IMR-90 (cell line): ENCODE results near the gene TMEM97. TPM values are rescaled to one million over a fixed set of nuclear protein-coding genes. Genes with fewer than 3 reads are reported as not detected.
A peak's percentile ranks its signal among the peaks of the same experiment; 100 is the strongest.

Source experiments
- ATAC-seq: fragments of 200-7000 bp; cut with Tn5 transposase; 2 replicates; pipeline ENCODE4 v1.9.1; 2020; ENCODE audit warnings: low read depth, mild to moderate bottlenecking, moderate library complexity
- Bru-seq: library from RNA; stranded (reverse); fragments of 400-500 nt; gene quantifications from one replicate; lab custom pipeline; 2021; lab: Mats Ljungman, UMichigan
- BruChase-seq, 2 experiments: library from RNA; stranded (reverse); fragments of 400-500 nt; gene quantifications; one replicate each; lab custom pipeline; 2021; lab: Mats Ljungman, UMichigan
- BruUV-seq: library from RNA; stranded (reverse); fragments of 400-500 nt; replicated peaks from 2 replicates; lab custom pipeline; 2021; lab: Mats Ljungman, UMichigan
- CTCF ChIA-PET: fragments of 300-600 bp; formaldehyde crosslinking; extraction: SDS; loops from one replicate; lab custom pipeline; 2021; ENCODE audit warnings: antibody characterized with exemption; lab: Yijun Ruan, JAX
- POLR2A ChIA-PET: fragments of 300-600 bp; sonication (Branson Sonifier 250); formaldehyde crosslinking; loops from one replicate; lab custom pipeline; 2022; ENCODE audit warnings: antibody characterized with exemption; ENCODE audit not compliant: unreplicated experiment; lab: Charles Lee
- DNase-seq: peaks from one replicate; pipeline ENCODE4 v3.0.0; 2013
- H2AFZ ChIP-seq: replicated peaks from 2 replicates; pipeline ENCODE3; 2013; ENCODE audit warnings: low read length, mild to moderate bottlenecking; ENCODE audit not compliant: poor library complexity
- H2AK5ac ChIP-seq: 2 replicates; pipeline ENCODE4 v1.6.1; 2013; ENCODE audit warnings: low read depth, low read length, inconsistent platforms
- H2AK9ac ChIP-seq: replicated peaks from 2 replicates; pipeline ENCODE3; 2013; ENCODE audit warnings: mild to moderate bottlenecking, low read depth, low read length, moderate library complexity; ENCODE audit not compliant: poor library complexity
- H2BK120ac ChIP-seq: 2 replicates; pipeline ENCODE4 v1.6.1; 2013; ENCODE audit warnings: low read depth, low read length, inconsistent platforms
- H2BK15ac ChIP-seq: 3 replicates; pipeline ENCODE4 v1.6.1; 2013; ENCODE audit warnings: low read depth, low read length, inconsistent platforms
- H2BK20ac ChIP-seq: 2 replicates; pipeline ENCODE4 v1.6.1; 2013; ENCODE audit warnings: low read depth, mild to moderate bottlenecking, inconsistent platforms, low read length, moderate library complexity
- H2BK5ac ChIP-seq: 2 replicates; pipeline ENCODE4 v1.6.1; 2013; ENCODE audit warnings: mild to moderate bottlenecking, low read depth, low read length, inconsistent platforms; ENCODE audit not compliant: poor library complexity, severe bottlenecking
- H3K14ac ChIP-seq: replicated peaks from 2 replicates; pipeline ENCODE4 v1.6.1; 2013; ENCODE audit warnings: low read depth, low read length, inconsistent platforms
- H3K18ac ChIP-seq: 2 replicates; pipeline ENCODE4 v1.6.1; 2013; ENCODE audit warnings: low read depth, low read length, control low read depth
- H3K23ac ChIP-seq: 2 replicates; pipeline ENCODE4 v1.6.1; 2013; ENCODE audit warnings: low read depth, low read length, inconsistent platforms
- H3K27ac ChIP-seq: 2 replicates; pipeline ENCODE4 v1.5.1; 2013; ENCODE audit warnings: mild to moderate bottlenecking, control low read depth, low read length; ENCODE audit not compliant: insufficient read depth
- H3K27me3 ChIP-seq: 2 replicates; pipeline ENCODE4 v1.6.1; 2013; ENCODE audit warnings: low read length; ENCODE audit not compliant: control insufficient read depth, insufficient read depth
- H3K36me3 ChIP-seq: 2 replicates; pipeline ENCODE4 v1.6.1; 2013; ENCODE audit warnings: low read length, mixed read lengths; ENCODE audit not compliant: control insufficient read depth, insufficient read depth
- H3K4ac ChIP-seq: 2 replicates; pipeline ENCODE4 v1.6.1; 2013; ENCODE audit warnings: low read depth, low read length, inconsistent platforms
- H3K4me1 ChIP-seq: 2 replicates; pipeline ENCODE4 v1.6.1; 2013; ENCODE audit warnings: low read length, mixed read lengths; ENCODE audit not compliant: control insufficient read depth, insufficient read depth
- H3K4me2 ChIP-seq: 2 replicates; pipeline ENCODE4 v1.6.1; 2013; ENCODE audit warnings: low read depth, mild to moderate bottlenecking, control low read depth, low read length, moderate library complexity
- H3K4me3 ChIP-seq: 2 replicates; pipeline ENCODE4 v1.5.1; 2013; ENCODE audit warnings: low read depth, mild to moderate bottlenecking, control low read depth, low read length, moderate library complexity; ENCODE audit not compliant: insufficient read depth
- H3K56ac ChIP-seq: 2 replicates; pipeline ENCODE4 v1.6.1; 2013; ENCODE audit warnings: low read length, inconsistent platforms; ENCODE audit not compliant: insufficient read depth; ENCODE audit errors: extremely low read depth
- H3K79me1 ChIP-seq, 2 experiments: 2 replicates each; pipeline ENCODE4 v1.6.1; 2013; ENCODE audit warnings: low read length in 2 of 2, inconsistent platforms in 1 of 2, low read depth in 1 of 2
- H3K9ac ChIP-seq: 2 replicates; pipeline ENCODE4 v1.6.1; 2013; ENCODE audit warnings: low read depth, low read length, control low read depth
- H3K9me1 ChIP-seq: 2 replicates; pipeline ENCODE4 v1.6.1; 2013; ENCODE audit warnings: low read length, inconsistent platforms; ENCODE audit not compliant: insufficient read depth
- H3K9me3 ChIP-seq: 2 replicates; pipeline ENCODE4 v1.6.1; 2013; ENCODE audit warnings: low read length; ENCODE audit not compliant: control insufficient read depth, insufficient read depth
- H4K20me1 ChIP-seq: 2 replicates; pipeline ENCODE4 v1.6.1; 2013; ENCODE audit warnings: low read length, inconsistent platforms; ENCODE audit not compliant: insufficient read depth
- H4K5ac ChIP-seq: 2 replicates; pipeline ENCODE4 v1.6.1; 2013; ENCODE audit warnings: mild to moderate bottlenecking, low read depth, low read length, control low read depth
- H4K8ac ChIP-seq, 2 experiments: 2 replicates each; pipeline ENCODE4 v1.6.1; 2013; ENCODE audit warnings: low read depth in 2 of 2, low read length in 2 of 2, control low read depth in 1 of 2, inconsistent platforms in 1 of 2
- H4K91ac ChIP-seq: 2 replicates; pipeline ENCODE4 v1.6.1; 2013; ENCODE audit warnings: low read depth, low read length, inconsistent platforms; ENCODE audit not compliant: insufficient read depth
- BHLHE40 ChIP-seq: fragments of 150-350 bp; IDR thresholded peaks from 2 replicates; pipeline ENCODE4 v1.6.1; 2016; ENCODE audit warnings: mild to moderate bottlenecking, low read depth, low read length
- CHD1 ChIP-seq: IDR thresholded peaks from 2 replicates; pipeline ENCODE4 v1.6.1; 2012; ENCODE audit warnings: low read depth, low read length, improper control_type of control experiment
- MAZ ChIP-seq: IDR thresholded peaks from 2 replicates; pipeline ENCODE4 v1.6.1; 2012; ENCODE audit warnings: low read depth, mild to moderate bottlenecking, low read length, improper control_type of control experiment, moderate library complexity, borderline replicate concordance
- MXI1 ChIP-seq: IDR thresholded peaks from 2 replicates; pipeline ENCODE4 v1.6.1; 2012; ENCODE audit warnings: low read depth, mild to moderate bottlenecking, low read length, moderate library complexity, borderline replicate concordance
- NFE2L2 ChIP-seq: fragments of 150-350 bp; IDR thresholded peaks from 2 replicates; pipeline ENCODE4 v1.6.1; 2016; ENCODE audit warnings: low read depth, mild to moderate bottlenecking, low read length
- RCOR1 ChIP-seq: IDR thresholded peaks from 2 replicates; pipeline ENCODE4 v1.6.1; 2012; ENCODE audit warnings: mild to moderate bottlenecking, low read length, improper control_type of control experiment; ENCODE audit not compliant: insufficient replicate concordance
- RFX5 ChIP-seq: IDR thresholded peaks from 2 replicates; pipeline ENCODE4 v1.8.0; 2012; ENCODE audit warnings: low read depth, mild to moderate bottlenecking, low read length, moderate library complexity
- WGBS, 2 experiments: methylation state at CpG; one replicate each; pipeline versions ENCODE4 v1.1.5 to v1.1.7; 2013; ENCODE audit warnings: missing lambda C conversion rate in 2 of 2; ENCODE audit not compliant: insufficient read length in 1 of 2; ENCODE audit errors: extremely low coverage in 2 of 2; 5-methylcytosine and 5-hydroxymethylcytosine counted together
- dilution Hi-C: fragments of 300-500 bp; cut with HindIII; formaldehyde crosslinking; loops from one replicate; pipeline ENCODE4 v1.14.3; 2018; ENCODE audit warnings: low sequenced_read_pairs; ENCODE audit not compliant: unreplicated experiment
- in situ Hi-C: fragments of 300-500 bp; cut with MboI; formaldehyde crosslinking; loops from 3 replicates; pipeline ENCODE4 v1.14.3; 2019; ENCODE audit warnings: low sequenced_read_pairs, inconsistent platforms, mixed read lengths
- intact Hi-C: fragments of 100-400 bp; cut with micrococcal nuclease; formaldehyde crosslinking; loops from 2 replicates; pipeline ENCODE4 v1.10.0; 2022
- long read RNA-seq: library from polyadenylated mRNA; unstranded; transcript quantifications from one replicate; pipeline ENCODE4 v2.0.0, GENCODE V29; 2021; ENCODE audit not compliant: unreplicated experiment
- polyA plus RNA-seq, 3 experiments: library from polyadenylated mRNA; depleted of rRNA; stranded (reverse); fragments of >200 nt; gene quantifications; 2 replicates each; pipeline ENCODE4 v1.2.3, GENCODE V29; 2012; ENCODE audit warnings: low replicate concordance in 1 of 3
- total RNA-seq: library from RNA; depleted of rRNA; stranded (reverse); fragments of >200 nt; gene quantifications from 2 replicates; pipeline ENCODE4 v1.2.3, GENCODE V29; 2012; rRNA removed
- TF ChIP-seq, protein P1 (sequence below): conservative IDR thresholded peaks from 2 replicates; pipeline ENCODE4 v1.5.1; 2012; ENCODE audit warnings: mild to moderate bottlenecking, low read depth, low read length, improper control_type of control experiment
- TF ChIP-seq, protein P2 (sequence below): fragments of 150-350 bp; IDR thresholded peaks from 2 replicates; pipeline ENCODE4 v1.6.1; 2016; ENCODE audit warnings: low read depth, mild to moderate bottlenecking, low read length, moderate library complexity, borderline replicate concordance

Gene TMEM97
- 21.3 and 23.1 TPM in 2 replicates for total RNA-seq
- 10.4 and 12.3 TPM in 2 replicates for polyA plus RNA-seq (2012; rRNA removed)
- polyA plus RNA-seq (2012; cell fraction: cytosol; rRNA removed): 5.1 and 8.9 TPM in 2 replicates
- polyA plus RNA-seq (2012; cell fraction: nucleus; rRNA removed; ENCODE audit: low replicate concordance): 1.6 and 2.6 TPM in 2 replicates
- percentile 52 among the genes with signal in this experiment for Bru-seq, nascent RNA
- BruChase-seq, experiment 1, labeled RNA remaining after a 6-hour chase: percentile 62 among the genes with signal in this experiment
- percentile 56 among the genes with signal in this experiment for BruChase-seq, experiment 2, labeled RNA remaining after a 2-hour chase
- long read RNA-seq, transcript TMEM97-201 (3 exons, 2,568 nt): major isoform, 16 of 19 reads
- long read RNA-seq, partial matches to known transcripts: 3 of 19 reads
- long read RNA-seq, other reads (novel, unspliced or antisense): 0 of 19 reads

GRCh38 chr17:28318759-28319597, at the start of gene TMEM97:
TSS of gene TMEM97 (plus strand) at chr17:28319200. CDS start at chr17:28319240, 40 bp downstream.
- Histone ChIP-seq H4K8ac (peak within 1 kb of the TSS in 1 of 2 experiments; percentile 33; a peak in 2 of 4 replicates), H3K27ac (peak within 1 kb of the TSS; percentile 15; the same call in 1 of the 2 replicates), H3K36me3 (no peaks in the 10 kb centered on the region), H2BK15ac (no peak within 1 kb of the TSS), H3K56ac (no peak within 1 kb of the TSS), H3K23ac (peak within 1 kb of the TSS; percentile 31; the same call in 1 of the 2 replicates), H4K5ac (no peak within 1 kb of the TSS), H3K4me2 (peak within 1 kb of the TSS; percentile 87), H3K4me3 (peak within 1 kb of the TSS; percentile 67), H3K14ac (no peak within 1 kb of the TSS; the same call in 1 of the 2 replicates), H2BK120ac (no peak within 1 kb of the TSS), H2BK20ac (no peak within 1 kb of the TSS), H4K20me1 (no peaks in the 10 kb centered on the region), H3K9me1 (peaks cover 3% of the 10 kb centered on the region; the same call in 1 of the 2 replicates), H3K4ac (peak within 1 kb of the TSS; percentile 17; the same call in 1 of the 2 replicates), H2AK9ac (peak within 1 kb of the TSS; percentile 89), H2AFZ (peak within 1 kb of the TSS; percentile 100), H3K9ac (peak within 1 kb of the TSS; percentile 46), H3K79me1 (peaks cover 16 to 21% of the 10 kb centered on the region in 2 experiments; a peak in 3 of 4 replicates), H3K9me3 (no peaks in the 10 kb centered on the region), H3K27me3 (no peaks in the 10 kb centered on the region), H2BK5ac (no peak within 1 kb of the TSS), H3K18ac (no peak within 1 kb of the TSS), H2AK5ac (no peak within 1 kb of the TSS), H3K4me1 (peaks cover 4% of the 10 kb centered on the region; the same call in 1 of the 2 replicates), H4K91ac (no peak within 1 kb of the TSS)
- CTCF ChIA-PET: interaction anchor here (1.1 kb wide), 1 partner anchor 16 kb away, joined by 3 read pairs; the partner anchor contains the start of genes IFT20 and TNFAIP1
- intact Hi-C loops: loop anchor here (5.0 kb wide), 1 partner anchor 427 kb away; the partner anchor contains the start of gene LYRM9
- 0% methylated on average over 53 of the region's 72 CpGs; no CpG with 5 or more reads in 1 of the 2 experiments for WGBS, 2 experiments
- dilution Hi-C loops: no loop called here
- peak; percentile 99 for ATAC-seq
- in situ Hi-C loops: no loop called here
- peak; percentile 97 for DNase-seq
- no TSS peak for BruUV-seq
- POLR2A ChIA-PET: no interaction called here
- TF ChIP-seq, protein P1, sequence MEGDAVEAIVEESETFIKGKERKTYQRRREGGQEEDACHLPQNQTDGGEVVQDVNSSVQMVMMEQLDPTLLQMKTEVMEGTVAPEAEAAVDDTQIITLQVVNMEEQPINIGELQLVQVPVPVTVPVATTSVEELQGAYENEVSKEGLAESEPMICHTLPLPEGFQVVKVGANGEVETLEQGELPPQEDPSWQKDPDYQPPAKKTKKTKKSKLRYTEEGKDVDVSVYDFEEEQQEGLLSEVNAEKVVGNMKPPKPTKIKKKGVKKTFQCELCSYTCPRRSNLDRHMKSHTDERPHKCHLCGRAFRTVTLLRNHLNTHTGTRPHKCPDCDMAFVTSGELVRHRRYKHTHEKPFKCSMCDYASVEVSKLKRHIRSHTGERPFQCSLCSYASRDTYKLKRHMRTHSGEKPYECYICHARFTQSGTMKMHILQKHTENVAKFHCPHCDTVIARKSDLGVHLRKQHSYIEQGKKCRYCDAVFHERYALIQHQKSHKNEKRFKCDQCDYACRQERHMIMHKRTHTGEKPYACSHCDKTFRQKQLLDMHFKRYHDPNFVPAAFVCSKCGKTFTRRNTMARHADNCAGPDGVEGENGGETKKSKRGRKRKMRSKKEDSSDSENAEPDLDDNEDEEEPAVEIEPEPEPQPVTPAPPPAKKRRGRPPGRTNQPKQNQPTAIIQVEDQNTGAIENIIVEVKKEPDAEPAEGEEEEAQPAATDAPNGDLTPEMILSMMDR: 0 out of 2 replicates have a peak, but pooled peaks have one; percentile 1
- TF ChIP-seq BHLHE40 (peak; percentile 6; the same call in 1 of the 2 replicates), MAZ (peak; percentile 76; the same call in 1 of the 2 replicates), CHD1 (no peak), RFX5 (peak; percentile 5; the same call in 1 of the 2 replicates), MXI1 (peak; percentile 95), NFE2L2 (no peak), RCOR1 (no peak)
- TF ChIP-seq, protein P2, sequence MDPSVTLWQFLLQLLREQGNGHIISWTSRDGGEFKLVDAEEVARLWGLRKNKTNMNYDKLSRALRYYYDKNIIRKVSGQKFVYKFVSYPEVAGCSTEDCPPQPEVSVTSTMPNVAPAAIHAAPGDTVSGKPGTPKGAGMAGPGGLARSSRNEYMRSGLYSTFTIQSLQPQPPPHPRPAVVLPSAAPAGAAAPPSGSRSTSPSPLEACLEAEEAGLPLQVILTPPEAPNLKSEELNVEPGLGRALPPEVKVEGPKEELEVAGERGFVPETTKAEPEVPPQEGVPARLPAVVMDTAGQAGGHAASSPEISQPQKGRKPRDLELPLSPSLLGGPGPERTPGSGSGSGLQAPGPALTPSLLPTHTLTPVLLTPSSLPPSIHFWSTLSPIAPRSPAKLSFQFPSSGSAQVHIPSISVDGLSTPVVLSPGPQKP: no peak
